ENCODE results near the gene PRR36. TPM values are rescaled to one million over a fixed set of nuclear protein-coding genes. Genes with fewer than 3 reads are reported as not detected.
"Not testable (repeated sequence)": the region's sequence is repeated elsewhere in the genome, so short reads cannot be mapped to it uniquely, and the experiment has no call there.

The PRR36 gene
- under 1 TPM; 0.37 to 0.63 TPM for total RNA-seq
- total RNA-seq, result 0.12 to 0.15 reads per million in 2 donors

GRCh38 chr19:7874076-7874896 lies at the start of gene PRR36:
Gene PRR36, minus strand, starts transcription at chr19:7874390. Its CDS starts 701 bp downstream, at chr19:7873689.
- DNase-seq, result no peak
- peaks cover 25% of the 10 kb centered on the region for H3K4me1 Mint-ChIP-seq
- H3K36me3 Mint-ChIP-seq (ENCODE audit: low read depth), result no peaks in the 10 kb centered on the region
- H3K9me3 ChIP-seq (ENCODE audit: control insufficient read depth, low read length, poor library complexity, severe bottlenecking), result no peaks in the 10 kb centered on the region
- peak within 1 kb of the TSS; percentile 80 for H3K4me3 Mint-ChIP-seq
- peaks cover 19% of the 10 kb centered on the region for H3K27me3 Mint-ChIP-seq
- no peak within 1 kb of the TSS for H3K27ac Mint-ChIP-seq
- ATAC-seq, result no peak

DNA sequence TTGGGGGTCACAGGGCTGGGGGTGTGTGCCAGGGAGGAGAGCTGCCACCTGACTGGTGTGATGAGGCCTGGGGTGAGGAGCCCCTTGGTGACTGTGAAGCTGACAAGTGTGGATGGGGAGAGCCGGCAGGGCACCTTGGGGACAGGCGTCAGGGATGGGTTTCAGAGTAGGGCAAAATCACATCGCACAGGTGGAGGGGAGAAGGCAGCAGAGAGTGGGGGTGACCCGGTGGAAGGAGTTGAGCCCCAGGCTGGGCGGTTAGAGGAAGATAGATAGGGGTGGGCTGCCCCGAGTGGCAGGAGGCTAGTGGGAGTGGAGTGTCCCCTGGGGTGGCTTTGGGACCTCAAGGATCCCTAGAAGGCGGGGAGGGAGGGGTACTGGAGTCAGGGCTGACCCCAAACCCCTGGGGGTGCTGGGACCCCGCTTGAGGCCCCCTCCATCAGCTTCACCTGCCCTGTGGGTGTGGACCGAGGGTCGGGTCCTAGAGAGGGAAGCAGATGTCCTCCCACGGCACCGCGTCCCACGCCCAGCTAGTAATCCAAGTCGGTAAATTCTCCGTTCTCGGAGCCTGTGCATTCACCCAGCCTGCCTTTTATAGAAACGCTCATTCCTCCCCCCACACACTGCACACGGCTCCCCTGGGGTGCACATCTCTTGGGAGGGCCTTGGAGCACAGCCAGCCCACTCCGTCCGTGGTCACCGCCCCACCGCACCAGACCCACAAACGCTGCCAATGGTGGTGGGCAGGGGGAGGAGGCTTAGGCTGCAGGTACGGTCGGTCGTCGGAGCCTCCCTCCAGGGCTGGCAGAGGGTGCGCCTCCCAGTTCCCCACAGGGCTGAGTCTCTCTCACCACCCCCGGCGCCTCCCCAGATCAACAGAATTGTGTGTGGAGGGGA lies 49.4 kb upstream of the PRR36 start:
- no peak for ATAC-seq
- no peaks in the 10 kb centered on the region for H3K9me3 ChIP-seq (ENCODE audit: control insufficient read depth, low read length, poor library complexity, severe bottlenecking)
- H3K4me3 Mint-ChIP-seq, result peak overlapping the region; percentile 50
- peaks cover 2% of the 10 kb centered on the region for H3K36me3 Mint-ChIP-seq (ENCODE audit: low read depth)
- DNase-seq, result no peak
- peaks cover 4% of the 10 kb centered on the region for H3K27me3 Mint-ChIP-seq
- no peak overlapping the region for H3K27ac Mint-ChIP-seq
- H3K4me1 Mint-ChIP-seq, result peaks cover 24% of the 10 kb centered on the region

DNA sequence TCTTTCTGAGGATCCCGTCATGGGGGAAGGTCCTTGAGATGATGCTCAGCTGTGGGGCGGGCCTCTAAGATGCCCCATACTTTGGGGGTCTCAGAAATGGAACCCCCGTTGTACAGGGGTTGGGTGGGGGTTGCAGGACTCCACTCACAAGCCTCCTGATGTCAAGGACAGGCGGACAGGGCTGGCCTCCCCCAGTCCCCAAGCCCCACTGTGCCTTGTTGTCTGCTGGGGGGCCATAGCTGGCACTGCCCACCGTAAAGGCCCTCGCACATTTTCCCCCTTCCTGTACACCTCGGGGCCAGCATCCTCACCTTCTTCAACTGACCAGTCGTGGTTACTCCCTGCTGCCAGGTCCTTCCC lies 48.6 kb upstream of the PRR36 start:
- Mint-ChIP-seq H3K4me1 (peaks cover 24% of the 10 kb centered on the region), H3K4me3 (peak overlapping the region; percentile 45), H3K27ac (no peak overlapping the region), H3K36me3 (ENCODE audit: low read depth) (peaks cover 2% of the 10 kb centered on the region), H3K27me3 (peaks cover 4% of the 10 kb centered on the region)
- no peaks in the 10 kb centered on the region for H3K9me3 ChIP-seq (ENCODE audit: control insufficient read depth, low read length, poor library complexity, severe bottlenecking)
- DNase-seq (no peak), ATAC-seq (no peak)

DNA sequence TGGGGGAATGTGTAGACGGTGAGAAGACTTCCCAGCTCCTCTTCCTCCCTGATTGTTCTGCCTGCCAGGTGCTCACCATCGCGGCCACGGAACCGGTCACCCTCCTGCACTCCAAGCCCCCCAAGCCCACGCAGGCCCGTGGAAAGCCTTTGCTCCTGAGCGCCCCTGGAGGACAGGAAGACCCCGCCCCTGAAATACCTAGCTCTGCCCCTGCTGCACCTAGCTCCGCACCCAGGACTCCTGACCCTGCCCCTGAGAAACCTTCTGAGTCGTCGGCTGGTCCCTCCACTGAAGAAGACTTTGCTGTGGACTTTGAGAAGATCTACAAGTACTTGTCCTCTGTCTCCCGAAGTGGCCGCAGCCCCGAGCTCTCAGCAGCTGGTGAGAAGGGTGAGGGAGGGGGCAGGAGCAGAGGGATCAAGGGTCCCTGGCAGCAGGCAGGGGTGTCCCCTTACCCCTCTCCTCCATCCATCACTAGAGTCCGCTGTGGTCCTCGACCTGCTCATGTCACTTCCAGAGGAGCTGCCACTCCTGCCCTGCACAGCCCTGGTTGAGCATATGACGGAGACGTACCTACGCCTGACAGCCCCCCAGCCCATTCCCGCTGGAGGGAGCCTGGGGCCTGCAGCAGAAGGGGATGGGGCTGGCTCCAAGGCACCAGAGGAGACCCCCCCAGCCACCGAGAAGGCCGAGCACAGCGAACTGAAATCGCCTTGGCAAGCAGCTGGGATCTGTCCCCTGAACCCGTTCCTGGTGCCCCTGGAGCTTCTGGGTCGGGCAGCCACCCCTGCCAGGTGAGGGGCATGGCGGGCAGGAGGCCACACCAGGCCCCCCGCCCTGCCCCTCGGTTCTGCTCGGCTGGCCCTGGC lies 48.0 kb upstream of the PRR36 start:
- peaks cover 4% of the 10 kb centered on the region for H3K27me3 Mint-ChIP-seq
- ATAC-seq (no peak), DNase-seq (no peak)
- H3K4me1 Mint-ChIP-seq, result peaks cover 24% of the 10 kb centered on the region
- no peaks in the 10 kb centered on the region for H3K9me3 ChIP-seq (ENCODE audit: control insufficient read depth, low read length, poor library complexity, severe bottlenecking)
- H3K36me3 Mint-ChIP-seq (ENCODE audit: low read depth), result peaks cover 2% of the 10 kb centered on the region
- H3K4me3 Mint-ChIP-seq, result no peak overlapping the region
- no peak overlapping the region for H3K27ac Mint-ChIP-seq

- Mint-ChIP-seq H3K4me1 (peaks cover 24% of the 10 kb centered on the region), H3K4me3 (peak overlapping the region; percentile 95), H3K27me3 (peaks cover 4% of the 10 kb centered on the region), H3K36me3 (ENCODE audit: low read depth) (peaks cover 2% of the 10 kb centered on the region), H3K27ac (peak overlapping the region; percentile 71)
- DNase-seq (no peak), ATAC-seq (no peak)
- no peaks in the 10 kb centered on the region for H3K9me3 ChIP-seq (ENCODE audit: control insufficient read depth, low read length, poor library complexity, severe bottlenecking)
Observed at GRCh38 chr19:7921302-7921966, 47.2 kb upstream of the PRR36 start.

DNA sequence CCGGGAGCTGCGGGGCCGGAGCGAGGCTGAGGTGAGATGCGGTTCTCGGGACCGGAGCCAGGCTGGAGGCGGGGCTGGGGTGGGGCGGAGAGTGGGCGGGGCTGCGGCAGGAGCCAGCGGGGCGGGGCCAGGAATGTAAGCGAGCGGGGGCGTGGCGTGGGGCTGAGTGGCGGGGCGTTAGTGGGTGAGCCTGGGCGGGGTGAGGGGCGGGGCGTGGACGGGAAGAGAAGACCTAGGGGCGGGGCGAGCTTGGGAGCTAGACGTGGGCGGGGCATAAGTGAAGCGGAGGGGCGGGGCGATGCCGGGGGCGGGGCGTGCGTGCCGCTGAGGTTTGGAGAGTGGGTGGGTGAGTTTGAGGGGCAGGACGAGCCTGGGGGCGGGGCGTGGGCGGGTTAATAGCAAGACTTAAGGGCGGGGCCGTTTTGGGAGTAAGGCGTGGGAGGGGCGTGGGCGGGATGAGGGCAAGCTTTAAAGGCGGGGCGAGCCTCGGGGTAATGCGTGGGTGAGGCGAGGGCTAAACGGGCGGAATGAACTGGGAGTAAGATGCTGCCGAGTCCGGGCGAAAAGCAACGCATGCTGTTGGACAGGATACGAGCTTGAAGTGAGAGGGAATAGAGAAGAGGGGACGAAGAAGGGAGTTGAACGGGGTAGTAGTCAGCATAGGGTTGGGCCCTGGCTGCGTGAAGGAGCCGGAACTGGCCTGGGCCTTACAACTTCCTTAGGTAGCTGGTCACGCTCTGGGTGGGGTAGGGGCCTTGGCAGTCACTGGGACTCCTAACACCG lies 46.5 kb upstream of the PRR36 start:
- H3K9me3 ChIP-seq (ENCODE audit: control insufficient read depth, low read length, poor library complexity, severe bottlenecking), result no peaks in the 10 kb centered on the region
- ATAC-seq (peak; percentile 76), DNase-seq (peak; percentile 97 to 100 (median 100))
- Mint-ChIP-seq H3K4me3 (peak overlapping the region; percentile 95), H3K27ac (peak overlapping the region; percentile 71), H3K4me1 (peaks cover 24% of the 10 kb centered on the region), H3K27me3 (peaks cover 5% of the 10 kb centered on the region), H3K36me3 (ENCODE audit: low read depth) (peaks cover 2% of the 10 kb centered on the region)

DNA sequence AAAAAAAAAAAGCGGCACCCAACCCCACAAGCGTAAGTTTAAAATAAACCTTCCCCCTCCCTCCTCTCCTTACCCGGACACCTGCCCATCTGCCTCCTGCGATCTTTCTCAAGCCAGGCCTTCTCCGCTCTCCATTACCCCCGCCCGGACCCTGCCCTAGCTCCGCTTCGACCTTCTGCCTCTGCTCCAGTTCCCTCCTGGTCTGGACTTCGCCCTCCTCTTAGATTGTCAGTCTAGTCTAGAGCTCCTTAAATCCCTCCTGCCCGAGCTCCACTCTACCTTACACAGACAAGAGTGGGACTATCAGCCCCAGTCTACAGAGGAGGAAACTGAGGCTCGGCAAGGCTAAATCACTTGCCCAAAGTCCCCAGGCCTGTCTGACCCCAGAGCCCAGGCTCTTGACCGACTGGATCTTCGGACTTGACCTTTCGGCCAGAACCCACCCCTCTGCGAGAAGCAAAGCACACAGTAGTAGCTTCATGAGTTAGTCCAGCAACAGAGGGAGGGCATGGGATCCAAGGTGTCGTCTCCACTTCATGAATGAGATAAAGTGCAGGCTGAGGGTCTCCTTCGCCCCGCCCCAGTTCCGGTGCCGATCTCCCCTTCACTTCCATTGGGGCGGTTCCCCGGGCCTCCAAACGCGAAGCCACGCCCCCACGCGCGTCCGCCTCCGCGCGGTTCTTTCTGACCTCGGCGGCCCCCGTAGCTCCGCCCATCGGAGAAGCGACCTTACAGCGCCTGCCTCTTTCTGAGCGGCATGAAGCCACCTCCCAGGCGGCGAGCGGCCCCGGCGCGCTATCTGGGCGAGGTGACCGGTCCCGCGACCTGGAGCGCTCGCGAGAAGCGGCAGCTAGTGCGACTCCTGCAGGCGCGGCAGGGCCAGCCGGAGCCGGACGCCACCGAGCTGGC lies 45.7 kb upstream of the PRR36 start, which contains the start of gene SNAPC2:
TSS of gene SNAPC2 (plus strand) at position 729 of the 909 bp plus-strand sequence. CDS start at position 758, 29 bp downstream.
- peak; percentile 71 for ATAC-seq
- peaks cover 24% of the 10 kb centered on the region for H3K4me1 Mint-ChIP-seq
- peaks cover 10% of the 10 kb centered on the region for H3K27me3 Mint-ChIP-seq
- H3K27ac Mint-ChIP-seq, result peak within 1 kb of the TSS; percentile 71
- H3K36me3 Mint-ChIP-seq (ENCODE audit: low read depth), result peaks cover 2% of the 10 kb centered on the region
- H3K4me3 Mint-ChIP-seq, result peak within 1 kb of the TSS; percentile 95
- no peaks in the 10 kb centered on the region for H3K9me3 ChIP-seq (ENCODE audit: control insufficient read depth, low read length, poor library complexity, severe bottlenecking)
- peak; percentile 93 to 95 (median 94) for DNase-seq

DNA sequence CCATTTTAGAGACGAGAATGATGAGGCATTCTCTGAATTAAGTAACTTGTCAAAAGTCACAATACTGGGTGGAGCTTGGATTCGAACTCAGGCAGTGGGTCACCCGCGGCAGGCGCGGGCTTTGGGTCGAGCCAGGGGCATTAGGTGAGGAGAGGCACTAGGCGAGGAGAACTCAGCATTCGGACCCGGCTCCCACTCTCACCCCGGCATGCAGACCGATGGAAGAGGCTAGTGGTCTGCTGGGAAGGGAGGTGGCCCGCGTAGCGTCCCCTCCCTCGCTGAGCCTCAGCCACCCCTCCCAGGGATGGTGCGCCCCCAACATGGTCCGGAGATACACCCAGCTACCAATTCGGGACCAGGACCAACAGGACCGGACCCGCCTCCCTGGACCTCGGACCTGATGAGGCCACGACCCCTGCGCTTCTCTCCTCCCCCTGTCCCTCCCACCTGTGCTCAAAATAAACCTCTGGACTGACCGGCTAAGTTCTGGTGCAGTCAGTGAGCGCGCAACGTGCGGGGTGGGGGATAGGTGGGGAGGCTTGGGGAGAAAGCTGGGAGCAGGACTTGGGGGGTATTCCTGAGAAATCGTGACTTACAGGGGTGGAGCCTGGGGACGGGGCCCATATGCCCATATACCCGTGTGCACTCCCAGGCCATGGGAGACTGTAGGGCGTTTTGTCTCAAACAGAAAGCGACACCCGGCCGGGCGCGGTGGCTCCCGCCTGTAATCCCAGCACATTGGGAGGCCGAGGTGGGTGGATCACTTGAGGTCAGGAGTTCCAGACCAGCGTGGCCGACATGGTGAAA lies 44.6 kb upstream of the PRR36 start:
- H3K36me3 Mint-ChIP-seq (ENCODE audit: low read depth), result peaks cover 2% of the 10 kb centered on the region
- peak overlapping the region; percentile 78 for H3K4me3 Mint-ChIP-seq
- H3K9me3 ChIP-seq (ENCODE audit: control insufficient read depth, low read length, poor library complexity, severe bottlenecking), result no peaks in the 10 kb centered on the region
- DNase-seq, result no peak
- no peak for ATAC-seq
- peaks cover 24% of the 10 kb centered on the region for H3K4me1 Mint-ChIP-seq
- peaks cover 10% of the 10 kb centered on the region for H3K27me3 Mint-ChIP-seq
- no peak overlapping the region for H3K27ac Mint-ChIP-seq

- not testable (repeated sequence) for H3K27ac Mint-ChIP-seq; H3K36me3 Mint-ChIP-seq (ENCODE audit: low read depth); H3K9me3 ChIP-seq (ENCODE audit: control insufficient read depth, low read length, poor library complexity, severe bottlenecking); DNase-seq; ATAC-seq
- H3K27me3 Mint-ChIP-seq, result peaks cover 10% of the 10 kb centered on the region
- peaks cover 24% of the 10 kb centered on the region for H3K4me1 Mint-ChIP-seq
- peak overlapping the region; percentile 78 for H3K4me3 Mint-ChIP-seq
Observed at GRCh38 chr19:7918062-7918614, 43.9 kb upstream of the PRR36 start.
